ENCODE measurements around the gene S100P.
"Not testable (repeated sequence)": the region's sequence is repeated elsewhere in the genome, so short reads cannot be mapped to it uniquely, and the experiment has no call there.

The S100P gene

GRCh38 chr4:6724421-6725111, 30.9 kb downstream of the S100P start:
- no peak for DNase-seq (ENCODE audit: low read depth in 2 of 2)

GRCh38 chr4:6725427-6725961, 31.8 kb downstream of the S100P start:
- DNase-seq (ENCODE audit: low read depth in 2 of 2), result not testable (repeated sequence)

GRCh38 chr4:6727081-6727942, 33.6 kb downstream of the S100P start:
- DNase-seq (ENCODE audit: low read depth in 2 of 2), result no peak

GRCh38 chr4:6727943-6728250, 34.2 kb downstream of the S100P start:
- DNase-seq (ENCODE audit: low read depth in 2 of 2), result no peak

GRCh38 chr4:6728320-6729029, 34.8 kb downstream of the S100P start:
- DNase-seq (ENCODE audit: low read depth in 2 of 2), result no peak

- no peak for DNase-seq (ENCODE audit: low read depth in 2 of 2)
Measured at GRCh38 chr4:6730603-6731317, 37.1 kb downstream of the S100P start.

- DNase-seq (ENCODE audit: low read depth in 2 of 2), result no peak
Measured at GRCh38 chr4:6731318-6731675, 37.6 kb downstream of the S100P start.

GRCh38 chr4:6731780-6732179, 38.1 kb downstream of the S100P start:
- no peak for DNase-seq (ENCODE audit: low read depth in 2 of 2)

GRCh38 chr4:6732441-6733357, 39.0 kb downstream of the S100P start:
- no peak for DNase-seq (ENCODE audit: low read depth in 2 of 2)

- DNase-seq (ENCODE audit: low read depth in 2 of 2), result no peak
Measured at GRCh38 chr4:6733358-6734164, 39.9 kb downstream of the S100P start.

GRCh38 chr4:6734165-6734786, 40.6 kb downstream of the S100P start:
- no peak for DNase-seq (ENCODE audit: low read depth in 2 of 2)

- DNase-seq (ENCODE audit: low read depth in 2 of 2), result no peak
Measured at GRCh38 chr4:6739920-6740319, 46.2 kb downstream of the S100P start.

- no peak for DNase-seq (ENCODE audit: low read depth in 2 of 2)
Measured at GRCh38 chr4:6740347-6740746, 46.7 kb downstream of the S100P start.

GRCh38 chr4:6742507-6742906, 48.8 kb downstream of the S100P start:
- no peak for DNase-seq (ENCODE audit: low read depth in 2 of 2)

- DNase-seq (ENCODE audit: low read depth in 2 of 2), result no peak
Measured at GRCh38 chr4:6742989-6743388, 49.3 kb downstream of the S100P start.
